ENCODE measurements around the gene EPS8.

EPS8 gene

GRCh38 chr12:15717940-15718567 is 71.1 kb downstream of the EPS8 start:
- Histone ChIP-seq H3K36me3 (ENCODE audit: insufficient read depth, low read length) (no peaks in the 10 kb centered on the region), H4K20me1 (ENCODE audit: insufficient read depth, low read length) (no peaks in the 10 kb centered on the region), H3K79me2 (ENCODE audit: insufficient read depth, low read length) (no peaks in the 10 kb centered on the region), H3K27ac (ENCODE audit: low read length) (no peak overlapping the region), H3K4me2 (ENCODE audit: insufficient read depth, low read length) (no peak overlapping the region), H3K9ac (ENCODE audit: low read depth, low read length) (no peak overlapping the region), H3K9me3 (ENCODE audit: insufficient read depth, low read length, severe bottlenecking) (no peaks in the 10 kb centered on the region), H3K27me3 (ENCODE audit: insufficient read depth, low read length, poor library complexity) (no peaks in the 10 kb centered on the region), H3K4me3 (ENCODE audit: low read depth in 1 of 2, low read length in 2 of 2) (no peak overlapping the region), H3K4me1 (ENCODE audit: insufficient read depth, low read length) (no peaks in the 10 kb centered on the region), H2AFZ (ENCODE audit: low read depth, low read length) (no peak overlapping the region)
- ATAC-seq (ENCODE audit: insufficient read depth, low read depth): no peak
- no peak for DNase-seq
- no peak for TF ChIP-seq EZH2 (IDR thresholded peaks at IDR 0.05; ENCODE audit: borderline replicate concordance, low read depth, low read length, severe bottlenecking)
- TF ChIP-seq CTCF (IDR thresholded peaks at IDR 0.05; ENCODE audit: borderline replicate concordance, extremely low read depth, low read length, poor library complexity, severe bottlenecking): no peak

- H2AFZ ChIP-seq (ENCODE audit: low read depth, low read length): no peak overlapping the region
- H3K4me1 ChIP-seq (ENCODE audit: insufficient read depth, low read length): no peaks in the 10 kb centered on the region
- DNase-seq: no peak
- no peak for TF ChIP-seq EZH2 (IDR thresholded peaks at IDR 0.05; ENCODE audit: borderline replicate concordance, low read depth, low read length, severe bottlenecking)
- no peak for TF ChIP-seq CTCF (IDR thresholded peaks at IDR 0.05; ENCODE audit: borderline replicate concordance, extremely low read depth, low read length, poor library complexity, severe bottlenecking)
- no peak overlapping the region for H3K4me2 ChIP-seq (ENCODE audit: insufficient read depth, low read length)
- H3K36me3 ChIP-seq (ENCODE audit: insufficient read depth, low read length): no peaks in the 10 kb centered on the region
- H4K20me1 ChIP-seq (ENCODE audit: insufficient read depth, low read length): no peaks in the 10 kb centered on the region
- H3K79me2 ChIP-seq (ENCODE audit: insufficient read depth, low read length): no peaks in the 10 kb centered on the region
- no peak for ATAC-seq (ENCODE audit: insufficient read depth, low read depth)
- H3K27me3 ChIP-seq (ENCODE audit: insufficient read depth, low read length, poor library complexity): no peaks in the 10 kb centered on the region
- H3K4me3 ChIP-seq (ENCODE audit: low read depth in 1 of 2, low read length in 2 of 2): no peak overlapping the region
- H3K27ac ChIP-seq (ENCODE audit: low read length): no peak overlapping the region
- H3K9me3 ChIP-seq (ENCODE audit: insufficient read depth, low read length, severe bottlenecking): no peaks in the 10 kb centered on the region
- no peak overlapping the region for H3K9ac ChIP-seq (ENCODE audit: low read depth, low read length)
Observed at GRCh38 chr12:15716581-15716980, 72.6 kb downstream of the EPS8 start.

GRCh38 chr12:15714256-15714655 is 74.9 kb downstream of the EPS8 start:
- no peaks in the 10 kb centered on the region for H3K27me3 ChIP-seq (ENCODE audit: insufficient read depth, low read length, poor library complexity)
- no peak overlapping the region for H3K9ac ChIP-seq (ENCODE audit: low read depth, low read length)
- no peaks in the 10 kb centered on the region for H3K79me2 ChIP-seq (ENCODE audit: insufficient read depth, low read length)
- no peak for DNase-seq
- H3K4me2 ChIP-seq (ENCODE audit: insufficient read depth, low read length): no peak overlapping the region
- no peak for ATAC-seq (ENCODE audit: insufficient read depth, low read depth)
- H4K20me1 ChIP-seq (ENCODE audit: insufficient read depth, low read length): no peaks in the 10 kb centered on the region
- H3K9me3 ChIP-seq (ENCODE audit: insufficient read depth, low read length, severe bottlenecking): no peaks in the 10 kb centered on the region
- no peaks in the 10 kb centered on the region for H3K36me3 ChIP-seq (ENCODE audit: insufficient read depth, low read length)
- H2AFZ ChIP-seq (ENCODE audit: low read depth, low read length): no peak overlapping the region
- H3K4me1 ChIP-seq (ENCODE audit: insufficient read depth, low read length): no peaks in the 10 kb centered on the region
- H3K27ac ChIP-seq (ENCODE audit: low read length): no peak overlapping the region
- H3K4me3 ChIP-seq (ENCODE audit: low read depth in 1 of 2, low read length in 2 of 2): no peak overlapping the region
- TF ChIP-seq CTCF (IDR thresholded peaks at IDR 0.05; ENCODE audit: borderline replicate concordance, extremely low read depth, low read length, poor library complexity, severe bottlenecking) (no peak), EZH2 (IDR thresholded peaks at IDR 0.05; ENCODE audit: borderline replicate concordance, low read depth, low read length, severe bottlenecking) (no peak)

Data from DND-41 (cell line).